Activated CD4-positive, CD25-positive, alpha-beta regulatory T cell treated with anti-CD3 and anti-CD28 coated beads, Interleukin-2, amount 50 U/mL, for 16 hours (primary cell): ENCODE measurements around the gene SPNS1.
"Not testable (repeated sequence)": the region's sequence is repeated elsewhere in the genome, so short reads cannot be mapped to it uniquely, and the experiment has no call there.

Experiments
- DNase-seq: peaks from one replicate; pipeline ENCODE4 v3.0.0-alpha.2; 2020; ENCODE audit warnings: low read depth, low spot score

SPNS1 gene

GRCh38 chr16:28974437-28975157 is at the start of gene SPNS1:
Gene SPNS1, plus strand, starts transcription at chr16:28974778. Its CDS starts 374 bp downstream, at chr16:28975152.
- DNase-seq, result peak; percentile 84

GRCh38 chr16:28925386-28926228 is 49.0 kb upstream of the SPNS1 start:
- peak; percentile 57 for DNase-seq

- not testable (repeated sequence) for DNase-seq
Observed at GRCh38 chr16:28926284-28926683, 48.3 kb upstream of the SPNS1 start.

- DNase-seq, result no peak
Observed at GRCh38 chr16:28927815-28928214, 46.8 kb upstream of the SPNS1 start.

GRCh38 chr16:28930203-28930602 is 44.4 kb upstream of the SPNS1 start:
- no peak for DNase-seq

- no peak for DNase-seq
Observed at GRCh38 chr16:28930652-28931051, 43.9 kb upstream of the SPNS1 start.

GRCh38 chr16:28931801-28932225 is 42.8 kb upstream of the SPNS1 start, which contains the start of gene CD19:
Gene CD19, plus strand, starts transcription at chr16:28931971. Its CDS starts 30 bp downstream, at chr16:28932001.
- DNase-seq, result no peak

GRCh38 chr16:28932339-28933141 is 42.0 kb upstream of the SPNS1 start:
- no peak for DNase-seq

- no peak for DNase-seq
Observed at GRCh38 chr16:28933171-28933570, 41.4 kb upstream of the SPNS1 start.

GRCh38 chr16:28935346-28935745 is 39.2 kb upstream of the SPNS1 start:
- no peak for DNase-seq

GRCh38 chr16:28935924-28936783 is 38.4 kb upstream of the SPNS1 start:
- DNase-seq, result peak; percentile 64

- DNase-seq, result no peak
Observed at GRCh38 chr16:28936784-28937155, 37.8 kb upstream of the SPNS1 start.

GRCh38 chr16:28937222-28937876 is 37.2 kb upstream of the SPNS1 start:
- no peak for DNase-seq

GRCh38 chr16:28938721-28939120 is 35.9 kb upstream of the SPNS1 start:
- DNase-seq, result no peak

GRCh38 chr16:28939825-28940224 is 34.8 kb upstream of the SPNS1 start:
- DNase-seq, result not testable (repeated sequence)

- no peak for DNase-seq
Observed at GRCh38 chr16:28943281-28943680, 31.3 kb upstream of the SPNS1 start.

GRCh38 chr16:28946681-28947080 is 27.9 kb upstream of the SPNS1 start:
- DNase-seq, result no peak

GRCh38 chr16:28950648-28951409 is 23.7 kb upstream of the SPNS1 start, which contains the start of gene NFATC2IP:
Gene NFATC2IP, plus strand, starts transcription at chr16:28950937. Its CDS starts 75 bp downstream, at chr16:28951012.
- DNase-seq, result peak; percentile 99

GRCh38 chr16:28951410-28951943 is 23.1 kb upstream of the SPNS1 start:
- DNase-seq, result no peak
